MG63 (cell line): ENCODE data around the gene MRC2. TPM values are rescaled to one million over a fixed set of nuclear protein-coding genes. Genes with fewer than 3 reads are reported as not detected.

Experiments
- DNase-seq: peaks from one replicate; pipeline ENCODE4 v3.0.0-alpha.2; 2020
- H3K27me3 ChIP-seq: fragments of 250-450 bp; sonication (Bioruptor Pico); 2 replicates; pipeline ENCODE4 v1.5.1; 2020; ENCODE audit warnings: mild to moderate bottlenecking, moderate library complexity
- H3K36me3 ChIP-seq: fragments of 250-450 bp; sonication (Bioruptor Pico); 2 replicates; pipeline ENCODE4 v1.5.1; 2020; ENCODE audit warnings: mild to moderate bottlenecking, moderate library complexity
- H3K4me3 ChIP-seq: fragments of 250-450 bp; sonication (Bioruptor Pico); 2 replicates; pipeline ENCODE4 v1.5.1; 2020; ENCODE audit warnings: mild to moderate bottlenecking, moderate library complexity
- H3K9me3 ChIP-seq: fragments of 250-450 bp; sonication (Bioruptor Pico); 2 replicates; pipeline ENCODE4 v1.5.1; 2020; ENCODE audit warnings: mild to moderate bottlenecking, moderate library complexity
- total RNA-seq: library from RNA; depleted of rRNA; stranded (reverse); fragments of >200 nt; shearing (Covaris generic); gene quantifications from 2 replicates; pipeline ENCODE4 v1.2.3, GENCODE V29; 2014; ENCODE audit warnings: low replicate concordance; rRNA removed

The MRC2 gene
- total RNA-seq, 1 experiment from 2014 or later, result 65.1 TPM

DNA sequence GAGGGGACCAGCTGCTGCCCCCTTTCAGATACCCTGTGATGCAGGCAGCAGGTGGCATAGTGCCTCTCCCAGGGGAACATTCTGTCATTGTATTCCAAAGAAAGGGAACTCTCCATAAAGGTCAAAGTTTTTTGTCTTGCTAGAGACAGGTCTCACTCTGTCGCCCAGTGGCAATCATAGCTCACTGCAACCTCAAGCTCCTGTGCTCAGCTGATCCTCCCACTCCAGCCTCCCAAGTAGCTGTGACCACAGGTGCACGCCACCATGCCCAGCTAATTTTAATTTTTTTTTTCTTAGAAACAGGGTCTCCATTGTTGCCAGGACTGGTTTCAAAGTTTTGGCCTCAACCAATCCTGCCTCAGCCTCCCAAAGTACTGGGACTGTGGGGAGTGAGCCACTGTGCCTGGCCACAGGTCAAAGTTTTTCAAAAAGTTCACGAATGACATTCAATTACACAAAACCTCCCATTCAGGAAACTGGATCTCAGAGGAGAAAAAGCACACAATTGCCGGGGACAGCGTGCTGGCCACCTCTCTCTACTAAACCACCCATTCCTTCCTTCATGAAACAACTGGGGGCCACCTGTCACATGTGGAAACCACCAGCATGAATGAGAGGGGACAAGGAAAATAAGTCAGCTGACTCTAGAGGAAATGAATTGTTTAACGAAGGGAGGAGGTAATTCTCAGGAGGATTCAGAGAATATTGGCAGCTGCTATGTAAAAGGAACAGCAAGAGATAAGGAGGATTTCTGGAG, 100.6 kb downstream of the MRC2 start:
- H3K4me3 ChIP-seq, result no peak overlapping the region
- H3K36me3 ChIP-seq, result no peaks in the 10 kb centered on the region
- DNase-seq, result no peak
- H3K27me3 ChIP-seq, result no peaks in the 10 kb centered on the region
- no peaks in the 10 kb centered on the region for H3K9me3 ChIP-seq

DNA sequence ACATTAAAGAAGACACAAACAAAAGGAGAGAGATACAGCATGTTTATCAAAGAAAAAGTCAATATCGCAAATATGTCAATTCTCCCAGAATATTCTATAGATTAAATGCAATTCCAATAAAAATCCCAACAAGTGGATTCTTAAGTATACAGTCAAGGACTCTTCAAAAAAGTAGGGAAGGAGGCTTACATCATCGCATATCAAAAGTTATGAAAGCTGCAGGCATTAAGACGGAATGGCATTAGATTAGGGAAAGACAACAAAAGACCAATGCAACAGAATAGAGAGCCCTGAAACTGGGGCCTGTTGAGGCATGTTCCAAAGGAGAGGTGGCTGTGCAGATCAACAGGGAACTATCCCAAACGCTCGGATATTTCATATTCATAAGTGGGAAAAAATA, 104.7 kb downstream of the MRC2 start:
- no peaks in the 10 kb centered on the region for H3K36me3 ChIP-seq
- no peaks in the 10 kb centered on the region for H3K9me3 ChIP-seq
- no peak for DNase-seq
- H3K27me3 ChIP-seq, result no peaks in the 10 kb centered on the region
- no peak overlapping the region for H3K4me3 ChIP-seq

- DNase-seq, result no peak
- H3K4me3 ChIP-seq, result no peak overlapping the region
- no peaks in the 10 kb centered on the region for H3K9me3 ChIP-seq
- H3K36me3 ChIP-seq, result no peaks in the 10 kb centered on the region
- H3K27me3 ChIP-seq, result no peaks in the 10 kb centered on the region
Measured at GRCh38 chr17:62735044-62735651, 107.7 kb downstream of the MRC2 start.

GRCh38 chr17:62737513-62737912, 110.0 kb downstream of the MRC2 start:
- H3K36me3 ChIP-seq, result no peaks in the 10 kb centered on the region
- H3K4me3 ChIP-seq, result no peak overlapping the region
- no peaks in the 10 kb centered on the region for H3K9me3 ChIP-seq
- no peak for DNase-seq
- H3K27me3 ChIP-seq, result no peaks in the 10 kb centered on the region

DNA sequence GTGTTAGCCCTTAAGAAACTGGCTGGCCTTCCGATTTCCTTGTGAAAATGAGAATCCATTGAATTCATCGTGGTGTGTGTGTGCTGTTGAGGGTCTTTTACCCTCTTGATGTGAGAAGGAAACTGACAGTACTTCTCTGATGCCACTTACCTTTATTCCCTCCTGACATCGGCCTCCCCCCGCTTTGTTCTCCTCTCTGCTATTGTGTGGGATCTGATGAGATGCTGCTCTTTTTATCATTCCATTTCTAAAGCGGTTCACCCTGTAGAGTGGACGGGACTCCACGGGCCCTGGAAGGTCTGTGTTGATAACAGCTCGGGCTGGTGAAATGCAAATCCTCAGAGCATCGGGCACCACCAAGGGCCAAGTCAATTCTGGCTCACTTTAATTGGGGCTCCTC, 110.8 kb downstream of the MRC2 start:
- Histone ChIP-seq H3K27me3 (no peaks in the 10 kb centered on the region), H3K9me3 (no peaks in the 10 kb centered on the region), H3K4me3 (no peak overlapping the region), H3K36me3 (no peaks in the 10 kb centered on the region)
- DNase-seq, result no peak

- Histone ChIP-seq H3K27me3 (no peaks in the 10 kb centered on the region), H3K36me3 (no peaks in the 10 kb centered on the region), H3K9me3 (no peaks in the 10 kb centered on the region), H3K4me3 (no peak overlapping the region)
- no peak for DNase-seq
Measured at GRCh38 chr17:62739645-62740388, 112.3 kb downstream of the MRC2 start.

- DNase-seq, result no peak
- no peak overlapping the region for H3K4me3 ChIP-seq
- no peaks in the 10 kb centered on the region for H3K9me3 ChIP-seq
- no peaks in the 10 kb centered on the region for H3K27me3 ChIP-seq
- H3K36me3 ChIP-seq, result no peaks in the 10 kb centered on the region
Measured at GRCh38 chr17:62741290-62741689, 113.8 kb downstream of the MRC2 start.

Other genes with a start within 250 kb of the MRC2 start
- not detected in 2 replicates for gene EFCAB3, start 247.1 kb upstream of the MRC2 start, total RNA-seq
- 25.4 and 46.0 TPM in 2 replicates for gene METTL2A, start 203.8 kb upstream of the MRC2 start, total RNA-seq
- 27.7 and 39.0 TPM in 2 replicates for gene TLK2, start 148.8 kb upstream of the MRC2 start, total RNA-seq
- not detected in 2 replicates for gene MARCHF10, start 180.6 kb downstream of the MRC2 start, total RNA-seq